Mesenchymal stem cell (in vitro differentiated cells and primary cell): ENCODE results near the gene AK3. TPM values are rescaled to one million over a fixed set of nuclear protein-coding genes. Genes with fewer than 3 reads are reported as not detected.
A peak's percentile ranks its signal among the peaks of the same experiment; 100 is the strongest.

ENCODE experiments used
- DNase-seq: peaks from one replicate; pipeline ENCODE4 v3.0.0-alpha.2; 2013
- H2AFZ ChIP-seq: one replicate; pipeline ENCODE4 v1.6.1; 2013; ENCODE audit warnings: low read depth, mild to moderate bottlenecking, control low read depth, inconsistent platforms, low read length, moderate library complexity
- H2AK5ac ChIP-seq: 2 replicates; pipeline ENCODE4 v1.6.1; 2013; ENCODE audit warnings: low read length, moderate library complexity, mild to moderate bottlenecking, inconsistent platforms; ENCODE audit not compliant: severe bottlenecking
- H2BK120ac ChIP-seq: one replicate; pipeline ENCODE4 v1.6.1; 2013; ENCODE audit warnings: low read depth, mild to moderate bottlenecking, inconsistent platforms, low read length, moderate library complexity
- H2BK12ac ChIP-seq, 2 experiments: one replicate each; pipeline ENCODE4 v1.6.1; 2013; ENCODE audit warnings: inconsistent platforms in 2 of 2, low read length in 2 of 2, mild to moderate bottlenecking in 2 of 2, moderate library complexity in 2 of 2, control low read depth in 1 of 2
- H2BK15ac ChIP-seq: one replicate; pipeline ENCODE4 v1.6.1; 2013; ENCODE audit warnings: mild to moderate bottlenecking, low read depth, inconsistent platforms; ENCODE audit not compliant: poor library complexity, severe bottlenecking
- H2BK5ac ChIP-seq: 2 replicates; pipeline ENCODE4 v1.6.1; 2013; ENCODE audit warnings: low read depth, mild to moderate bottlenecking, low read length, control low read depth, inconsistent platforms; ENCODE audit not compliant: poor library complexity, severe bottlenecking
- H3K14ac ChIP-seq, 2 experiments: one replicate each; pipeline ENCODE4 v1.6.1; 2013; ENCODE audit warnings: inconsistent platforms in 2 of 2, low read length in 2 of 2, control low read depth in 1 of 2, mild to moderate bottlenecking in 1 of 2, moderate library complexity in 1 of 2
- H3K18ac ChIP-seq, 2 experiments: one replicate each; pipeline ENCODE4 v1.6.1; 2013; ENCODE audit warnings: inconsistent platforms in 2 of 2, low read length in 2 of 2, control low read depth in 1 of 2, low read depth in 1 of 2, mild to moderate bottlenecking in 1 of 2
- H3K23ac ChIP-seq, 2 experiments: one replicate each; pipeline ENCODE4 v1.6.1; 2013; ENCODE audit warnings: inconsistent platforms in 2 of 2, low read length in 2 of 2, mild to moderate bottlenecking in 2 of 2, moderate library complexity in 2 of 2, control low read depth in 1 of 2
- H3K27ac ChIP-seq: 2 replicates; pipeline ENCODE4 v1.5.1; 2013; ENCODE audit warnings: mild to moderate bottlenecking, moderate library complexity, low read length, control low read depth, inconsistent platforms; ENCODE audit not compliant: poor library complexity, severe bottlenecking
- H3K27me3 ChIP-seq, 2 experiments: 2 replicates each; pipeline versions ENCODE4 v1.6.1 to v1.7.0; 2013; ENCODE audit warnings: low read length in 2 of 2, mild to moderate bottlenecking in 2 of 2, moderate library complexity in 2 of 2, control low read depth in 1 of 2, inconsistent platforms in 1 of 2; ENCODE audit not compliant: control insufficient read depth in 1 of 2, insufficient read depth in 1 of 2
- H3K36me3 ChIP-seq, 2 experiments: 2 replicates each; pipeline versions ENCODE4 v1.6.1 to v1.7.0; 2013; ENCODE audit warnings: low read length in 2 of 2, control low read depth in 1 of 2, inconsistent platforms in 1 of 2, low read depth in 1 of 2, mild to moderate bottlenecking in 1 of 2; ENCODE audit not compliant: insufficient read depth in 2 of 2, control insufficient read depth in 1 of 2
- H3K4ac ChIP-seq, 2 experiments: one replicate each; pipeline ENCODE4 v1.6.1; 2013; ENCODE audit warnings: inconsistent platforms in 2 of 2, low read length in 2 of 2, mild to moderate bottlenecking in 2 of 2, moderate library complexity in 2 of 2, control low read depth in 1 of 2, low read depth in 1 of 2
- H3K4me1 ChIP-seq: 2 replicates; pipeline ENCODE4 v1.6.1; 2013; ENCODE audit warnings: low read depth, low read length, control low read depth; ENCODE audit not compliant: control insufficient read depth, insufficient read depth
- H3K4me2 ChIP-seq: 2 replicates; pipeline ENCODE4 v1.6.1; 2013; ENCODE audit warnings: low read length, mild to moderate bottlenecking, inconsistent platforms; ENCODE audit not compliant: poor library complexity, severe bottlenecking
- H3K4me3 ChIP-seq, 2 experiments: 2 replicates each; pipeline versions ENCODE4 v1.5.1 to v1.7.0; 2013; ENCODE audit warnings: low read length in 2 of 2, mild to moderate bottlenecking in 2 of 2, control low read depth in 1 of 2, low read depth in 1 of 2; ENCODE audit not compliant: insufficient read depth in 1 of 2
- H3K79me1 ChIP-seq: replicated peaks from 2 replicates; pipeline ENCODE4 v1.6.1; 2013; ENCODE audit warnings: mild to moderate bottlenecking, control low read depth, low read length, inconsistent platforms; ENCODE audit not compliant: poor library complexity, severe bottlenecking
- H3K9ac ChIP-seq: 2 replicates; pipeline ENCODE4 v1.7.0; 2013; ENCODE audit warnings: mild to moderate bottlenecking, low read length, moderate library complexity
- H3K9me3 ChIP-seq: 2 replicates; pipeline ENCODE4 v1.7.0; 2013; ENCODE audit warnings: mild to moderate bottlenecking, low read length; ENCODE audit not compliant: control insufficient read depth
- H4K8ac ChIP-seq: one replicate; pipeline ENCODE4 v1.6.1; 2013; ENCODE audit warnings: inconsistent platforms, mild to moderate bottlenecking, low read length, moderate library complexity
- H4K91ac ChIP-seq: one replicate; pipeline ENCODE4 v1.6.1; 2013; ENCODE audit warnings: mild to moderate bottlenecking, low read length, inconsistent platforms
- WGBS: methylation state at CpG from one replicate; pipeline ENCODE4 v1.1.7; 2013; ENCODE audit warnings: mixed read lengths; 5-methylcytosine and 5-hydroxymethylcytosine counted together
- polyA plus RNA-seq, 2 experiments: library from polyadenylated mRNA; stranded (reverse); fragments of 200-250 nt; gene quantifications; one replicate each; pipeline ENCODE4 v1.2.3, GENCODE V29; 2013

Gene AK3
- 48.7 TPM for polyA plus RNA-seq (2013, experiment 1 of 2)
- 50.3 TPM for polyA plus RNA-seq (2013, experiment 2 of 2)

GRCh38 chr9:4740638-4741364, at the start of gene AK3:
AK3 (minus strand) TSS chr9:4741202; CDS start chr9:4741087, 115 bp downstream.
- Histone ChIP-seq H3K27ac (peak within 1 kb of the TSS; percentile 58), H2BK15ac (peak within 1 kb of the TSS; percentile 52), H3K9ac (peak within 1 kb of the TSS; percentile 93), H3K23ac (peak within 1 kb of the TSS in 1 of 2 experiments; percentile 100), H2AFZ (peak within 1 kb of the TSS; percentile 100), H3K9me3 (no peaks in the 10 kb centered on the region), H2AK5ac (no peak within 1 kb of the TSS), H3K4ac (peak within 1 kb of the TSS; percentile 81 to 87), H3K4me1 (peaks cover 20% of the 10 kb centered on the region), H2BK120ac (peak within 1 kb of the TSS; percentile 85), H3K79me1 (peaks cover 7% of the 10 kb centered on the region), H3K36me3 (no peaks in the 10 kb centered on the region), H3K4me2 (peak within 1 kb of the TSS; percentile 84), H2BK12ac (peak within 1 kb of the TSS in 1 of 2 experiments; percentile 94), H3K4me3 (peak within 1 kb of the TSS; percentile 90 to 92), H3K27me3 (no peaks in the 10 kb centered on the region), H3K14ac (peak within 1 kb of the TSS in 1 of 2 experiments; percentile 99), H2BK5ac (peak within 1 kb of the TSS; percentile 89), H4K8ac (peak within 1 kb of the TSS; percentile 97), H4K91ac (peak within 1 kb of the TSS; percentile 80), H3K18ac (peak within 1 kb of the TSS; percentile 94 to 96)
- peak; percentile 85 for DNase-seq
- 1% methylated on average over 62 of the region's 84 CpGs for WGBS

GRCh38 chr9:4788703-4789102, 47.7 kb upstream of the AK3 start:
- no peak for DNase-seq
- Histone ChIP-seq H3K23ac (no peak overlapping the region), H4K91ac (no peak overlapping the region), H2AK5ac (no peak overlapping the region), H3K27ac (no peak overlapping the region), H2BK15ac (no peak overlapping the region), H2AFZ (no peak overlapping the region), H4K8ac (no peak overlapping the region), H3K18ac (no peak overlapping the region), H2BK5ac (no peak overlapping the region), H3K79me1 (no peaks in the 10 kb centered on the region), H3K36me3 (no peaks in the 10 kb centered on the region), H3K4me1 (peaks cover 5% of the 10 kb centered on the region), H3K4me2 (no peak overlapping the region), H3K9ac (no peak overlapping the region), H3K9me3 (no peaks in the 10 kb centered on the region), H2BK120ac (no peak overlapping the region), H3K4ac (no peak overlapping the region), H2BK12ac (no peak overlapping the region), H3K4me3 (no peak overlapping the region), H3K14ac (no peak overlapping the region), H3K27me3 (no peaks in the 10 kb centered on the region)
- WGBS: 80% methylated on average over 3 of the region's 6 CpGs

- H2BK120ac ChIP-seq: no peak overlapping the region
- no peak overlapping the region for H3K4ac ChIP-seq
- no peaks in the 10 kb centered on the region for H3K79me1 ChIP-seq
- 89% methylated on average over 1 of the region's 1 CpG for WGBS
- no peak overlapping the region for H3K9ac ChIP-seq
- H2AFZ ChIP-seq: no peak overlapping the region
- no peak for DNase-seq
- no peaks in the 10 kb centered on the region for H3K9me3 ChIP-seq
- no peaks in the 10 kb centered on the region for H3K27me3 ChIP-seq
- no peak overlapping the region for H2BK15ac ChIP-seq
- no peak overlapping the region for H2BK12ac ChIP-seq
- H3K23ac ChIP-seq: no peak overlapping the region
- H3K27ac ChIP-seq: no peak overlapping the region
- no peak overlapping the region for H3K4me2 ChIP-seq
- H3K4me1 ChIP-seq: peaks cover 5% of the 10 kb centered on the region
- no peak overlapping the region for H3K4me3 ChIP-seq
- no peaks in the 10 kb centered on the region for H3K36me3 ChIP-seq
- no peak overlapping the region for H4K8ac ChIP-seq
- H2BK5ac ChIP-seq: no peak overlapping the region
- no peak overlapping the region for H2AK5ac ChIP-seq
- H3K18ac ChIP-seq: no peak overlapping the region
- H4K91ac ChIP-seq: no peak overlapping the region
- H3K14ac ChIP-seq: no peak overlapping the region
Observed at GRCh38 chr9:4787876-4788275, 46.9 kb upstream of the AK3 start.

- no peak overlapping the region for H3K23ac ChIP-seq
- no peaks in the 10 kb centered on the region for H3K79me1 ChIP-seq
- no peak overlapping the region for H2BK120ac ChIP-seq
- H2AK5ac ChIP-seq: no peak overlapping the region
- H3K4ac ChIP-seq: no peak overlapping the region
- H3K27me3 ChIP-seq: no peaks in the 10 kb centered on the region
- no peaks in the 10 kb centered on the region for H3K9me3 ChIP-seq
- H2AFZ ChIP-seq: no peak overlapping the region
- no peak overlapping the region for H3K9ac ChIP-seq
- H3K36me3 ChIP-seq: no peaks in the 10 kb centered on the region
- H2BK12ac ChIP-seq: no peak overlapping the region
- H4K8ac ChIP-seq: no peak overlapping the region
- no peak overlapping the region for H3K18ac ChIP-seq
- WGBS: 97% methylated on average over 1 of the region's 4 CpGs
- H3K27ac ChIP-seq: no peak overlapping the region
- no peak for DNase-seq
- no peak overlapping the region for H3K4me2 ChIP-seq
- no peak overlapping the region for H2BK15ac ChIP-seq
- H3K4me3 ChIP-seq: no peak overlapping the region
- H2BK5ac ChIP-seq: no peak overlapping the region
- H4K91ac ChIP-seq: no peak overlapping the region
- no peak overlapping the region for H3K14ac ChIP-seq
- peaks cover under 1% of the 10 kb centered on the region for H3K4me1 ChIP-seq
Observed at GRCh38 chr9:4786599-4786998, 45.6 kb upstream of the AK3 start.
